Body of pancreas (tissue), 4 donors: ENCODE data around the gene KIF11.

Experiments used
- CTCF ChIP-seq, 7 experiments: fragments of 450-650 bp in 4 of 7; fragments of 200-600 bp in 3 of 7; sonication (generic) in 3 of 7; IDR thresholded peaks; one replicate each; pipeline ENCODE4 v1.5.1; 2016 to 2019; ENCODE audit warnings: antibody characterized with exemption in 7 of 7
- POLR2A ChIP-seq, 3 donors: fragments of 450-650 bp; IDR thresholded peaks; one replicate each; pipeline ENCODE4 v1.6.1; 2016; ENCODE audit warnings: antibody characterized with exemption in 3 of 3, mild to moderate bottlenecking in 2 of 3

GRCh38 chr10:92681306-92681834, 88.4 kb downstream of the KIF11 start:
- TF ChIP-seq CTCF (IDR thresholded peaks at IDR 0.05) (no peak), POLR2A (IDR thresholded peaks at IDR 0.05) (no peak)
